Measurements from ENCODE around the gene AIF1.

Gene AIF1

DNA sequence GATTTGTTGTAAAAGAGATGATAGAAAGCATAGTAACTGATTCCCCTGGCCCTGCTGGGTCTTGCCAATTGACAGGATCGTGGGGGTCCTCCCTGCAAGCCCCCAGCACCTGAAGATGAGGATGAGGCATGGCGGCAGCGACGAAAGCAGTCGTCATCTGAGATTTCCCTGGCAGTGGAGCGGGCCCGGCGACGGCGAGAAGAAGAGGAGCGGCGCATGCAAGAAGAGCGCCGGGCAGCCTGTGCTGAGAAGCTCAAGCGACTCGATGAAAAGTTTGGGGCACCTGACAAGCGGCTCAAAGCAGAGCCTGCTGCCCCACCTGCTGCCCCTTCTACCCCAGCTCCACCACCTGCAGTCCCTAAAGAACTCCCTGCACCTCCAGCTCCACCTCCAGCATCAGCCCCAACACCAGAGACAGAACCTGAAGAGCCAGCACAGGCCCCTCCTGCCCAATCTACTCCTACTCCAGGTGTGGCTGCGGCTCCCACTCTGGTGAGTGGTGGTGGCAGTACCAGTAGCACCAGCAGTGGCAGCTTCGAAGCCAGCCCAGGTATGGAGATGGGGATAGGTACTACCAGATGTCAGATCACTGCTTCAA, 12.8 kb downstream of the AIF1 start:
- Histone ChIP-seq H3K36me3 (ENCODE audit: low read length) (peaks cover 74% of the 10 kb centered on the region), H3K9ac (ENCODE audit: low read length) (no peak overlapping the region), H3K4me2 (ENCODE audit: low read depth, low read length, poor library complexity, severe bottlenecking) (no peak overlapping the region), H3K9me2 (replicated peaks; ENCODE audit: insufficient read depth, low read length) (no peaks in the 10 kb centered on the region), H3K27ac (ENCODE audit: low read depth, low read length) (no peak overlapping the region), H3K4me3 (ENCODE audit: insufficient read depth, low read length, poor library complexity, severe bottlenecking) (no peak overlapping the region), H4K20me1 (ENCODE audit: low read depth, low read length) (peaks cover 8% of the 10 kb centered on the region; the same call in 1 of the 2 replicates), H2AFZ (ENCODE audit: low read depth, low read length, severe bottlenecking) (no peak overlapping the region), H3K27me3 (ENCODE audit: low read length) (no peaks in the 10 kb centered on the region), H3F3A (ENCODE audit: insufficient read depth) (peaks cover 5% of the 10 kb centered on the region; the same call in 1 of the 2 replicates), H3K79me2 (ENCODE audit: insufficient read depth, low read length) (peaks cover 43% of the 10 kb centered on the region), H3K9me3 (ENCODE audit: insufficient read depth, low read length) (no peaks in the 10 kb centered on the region)
- TF ChIP-seq CTCF (IDR thresholded peaks at IDR 0.05; ENCODE audit: insufficient read depth, low read length, poor library complexity, severe bottlenecking) (no peak), EZH2phosphoT487 (conservative IDR thresholded peaks at IDR 0.05; ENCODE audit: low read length) (no peak)

DNA sequence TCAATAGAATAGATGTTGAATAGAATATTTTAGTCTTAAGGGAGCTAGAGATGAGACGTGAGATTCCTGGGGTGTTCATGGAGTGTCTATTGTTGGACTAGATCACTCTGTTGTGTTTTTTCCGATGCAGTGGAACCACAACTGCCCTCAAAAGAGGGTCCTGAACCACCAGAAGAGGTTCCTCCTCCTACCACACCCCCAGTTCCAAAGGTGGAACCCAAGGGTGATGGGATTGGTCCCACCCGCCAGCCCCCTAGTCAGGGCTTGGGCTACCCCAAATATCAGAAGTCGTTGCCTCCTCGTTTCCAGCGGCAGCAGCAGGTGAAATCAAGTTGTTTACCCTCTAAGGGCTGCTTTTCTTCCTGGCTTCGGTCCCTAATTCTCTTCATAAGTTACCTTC, 14.0 kb downstream of the AIF1 start:
- Histone ChIP-seq H3K36me3 (ENCODE audit: low read length) (peaks cover 67% of the 10 kb centered on the region), H3K27ac (ENCODE audit: low read depth, low read length) (no peak overlapping the region), H3K4me2 (ENCODE audit: low read depth, low read length, poor library complexity, severe bottlenecking) (no peak overlapping the region), H4K20me1 (ENCODE audit: low read depth, low read length) (no peaks in the 10 kb centered on the region; the same call in 1 of the 2 replicates), H3K27me3 (ENCODE audit: low read length) (no peaks in the 10 kb centered on the region), H3K4me3 (ENCODE audit: insufficient read depth, low read length, poor library complexity, severe bottlenecking) (no peak overlapping the region), H3F3A (ENCODE audit: insufficient read depth) (peaks cover 7% of the 10 kb centered on the region; the same call in 1 of the 2 replicates), H3K79me2 (ENCODE audit: insufficient read depth, low read length) (peaks cover 30% of the 10 kb centered on the region), H3K9me2 (replicated peaks; ENCODE audit: insufficient read depth, low read length) (no peaks in the 10 kb centered on the region), H3K9me3 (ENCODE audit: insufficient read depth, low read length) (no peaks in the 10 kb centered on the region), H3K9ac (ENCODE audit: low read length) (no peak overlapping the region), H2AFZ (ENCODE audit: low read depth, low read length, severe bottlenecking) (no peak overlapping the region)
- no peak for TF ChIP-seq CTCF (IDR thresholded peaks at IDR 0.05; ENCODE audit: insufficient read depth, low read length, poor library complexity, severe bottlenecking)
- no peak for TF ChIP-seq EZH2phosphoT487 (conservative IDR thresholded peaks at IDR 0.05; ENCODE audit: low read length)

- peaks cover 65% of the 10 kb centered on the region for H3K36me3 ChIP-seq (ENCODE audit: low read length)
- TF ChIP-seq EZH2phosphoT487 (conservative IDR thresholded peaks at IDR 0.05; ENCODE audit: low read length) (no peak), CTCF (IDR thresholded peaks at IDR 0.05; ENCODE audit: insufficient read depth, low read length, poor library complexity, severe bottlenecking) (no peak)
- no peak overlapping the region for H3K4me2 ChIP-seq (ENCODE audit: low read depth, low read length, poor library complexity, severe bottlenecking)
- no peak overlapping the region for H2AFZ ChIP-seq (ENCODE audit: low read depth, low read length, severe bottlenecking)
- H3F3A ChIP-seq (ENCODE audit: insufficient read depth): peaks cover 21% of the 10 kb centered on the region; the same call in 1 of the 2 replicates
- H3K9me2 ChIP-seq (replicated peaks; ENCODE audit: insufficient read depth, low read length): no peaks in the 10 kb centered on the region
- H3K27ac ChIP-seq (ENCODE audit: low read depth, low read length): no peak overlapping the region
- H4K20me1 ChIP-seq (ENCODE audit: low read depth, low read length): no peaks in the 10 kb centered on the region; the same call in 1 of the 2 replicates
- H3K9me3 ChIP-seq (ENCODE audit: insufficient read depth, low read length): no peaks in the 10 kb centered on the region
- H3K9ac ChIP-seq (ENCODE audit: low read length): no peak overlapping the region
- peaks cover 20% of the 10 kb centered on the region for H3K79me2 ChIP-seq (ENCODE audit: insufficient read depth, low read length)
- no peaks in the 10 kb centered on the region for H3K27me3 ChIP-seq (ENCODE audit: low read length)
- no peak overlapping the region for H3K4me3 ChIP-seq (ENCODE audit: insufficient read depth, low read length, poor library complexity, severe bottlenecking)
Observed at GRCh38 chr6:31630177-31630934, 15.3 kb downstream of the AIF1 start.

Data from SU-DHL-6 (cell line).